Erythroblast (primary cell): ENCODE measurements around the gene RBM38.

Source experiments
- DNase-seq, 2 experiments: peaks; one replicate each; lab custom pipeline; 2025; lab: John Stamatoyannopoulos, UW
- GATA1 ChIP-seq: IDR thresholded peaks from 2 replicates; pipeline ENCODE4 v1.6.1; 2011; ENCODE audit warnings: low read depth, mild to moderate bottlenecking, control low read depth, low read length, moderate library complexity
- POLR2A ChIP-seq: IDR thresholded peaks from 2 replicates; pipeline ENCODE4 v1.6.1; 2011; ENCODE audit warnings: mild to moderate bottlenecking, low read length

The RBM38 gene

GRCh38 chr20:57451795-57452661 lies 60.8 kb downstream of the RBM38 start:
- DNase-seq: peak; percentile 75 to 88
- TF ChIP-seq POLR2A (no peak), GATA1 (no peak)

GRCh38 chr20:57455386-57455785 lies 64.2 kb downstream of the RBM38 start:
- no peak for TF ChIP-seq POLR2A

DNA sequence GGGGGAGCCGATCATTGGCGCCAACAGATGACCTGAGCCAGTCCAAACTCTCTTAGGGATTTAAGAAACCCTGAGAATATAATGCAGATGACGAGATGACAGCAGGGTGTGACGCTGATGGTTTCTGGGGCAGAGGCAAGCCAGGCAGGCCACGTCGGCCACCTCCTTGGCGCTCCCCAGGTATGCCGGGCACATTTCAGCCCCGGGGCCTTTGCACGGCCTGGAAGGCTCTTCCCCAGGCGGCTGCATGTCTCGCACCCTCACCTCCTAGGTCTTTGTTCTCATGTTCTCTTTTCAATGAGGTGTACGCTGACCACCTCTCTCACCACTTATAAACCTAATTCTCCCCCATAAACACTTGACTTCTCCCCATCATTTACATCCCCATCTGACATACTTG lies 64.9 kb downstream of the RBM38 start:
- no peak for DNase-seq
- TF ChIP-seq POLR2A: no peak
- TF ChIP-seq GATA1: no peak

More at GRCh38 chr20:57455386-57455785, 64.2 kb downstream of the RBM38 start:
- DNase-seq: no peak

- DNase-seq: no peak
Measured at GRCh38 chr20:57457243-57458095, 66.3 kb downstream of the RBM38 start.

GRCh38 chr20:57458400-57459160 lies 67.4 kb downstream of the RBM38 start:
- TF ChIP-seq GATA1 (no peak), POLR2A (no peak)

More at GRCh38 chr20:57457243-57458095, 66.3 kb downstream of the RBM38 start:
- TF ChIP-seq GATA1 (no peak), POLR2A (no peak)

More at GRCh38 chr20:57458400-57459160, 67.4 kb downstream of the RBM38 start:
- no peak for DNase-seq
